Gastroesophageal sphincter (tissue), 4 donors: ENCODE data around the gene SMARCAD1. TPM values are rescaled to one million over a fixed set of nuclear protein-coding genes. Genes with fewer than 3 reads are reported as not detected.

ENCODE experiments used
- ATAC-seq: fragments of 150-250 bp; one replicate; pipeline ENCODE4 v1.9.1; 2016; ENCODE audit warnings: mild to moderate bottlenecking, moderate library complexity
- H3K27ac ChIP-seq, 4 donors: fragments of 200-600 bp; sonication (generic) in 3 of 4; 1 replicate in 3 of 4; 2 replicates in 1 of 4; pipeline ENCODE4 v1.5.1; 2016 to 2019
- H3K27me3 ChIP-seq: fragments of 200-600 bp; sonication (generic); one replicate; pipeline ENCODE4 v1.5.1; 2019
- H3K36me3 ChIP-seq, 2 donors: fragments of 200-600 bp; sonication (generic); one replicate each; pipeline ENCODE4 v1.5.1; 2019; ENCODE audit warnings: control low read depth in 1 of 2
- H3K4me1 ChIP-seq, 3 donors: fragments of 200-600 bp; sonication (generic); 1 replicate in 2 of 3; 2 replicates in 1 of 3; pipeline ENCODE4 v1.5.1; 2016 to 2019; ENCODE audit warnings: control low read depth in 2 of 3
- H3K4me3 ChIP-seq, 2 donors: fragments of 200-600 bp; sonication (generic); one replicate each; pipeline ENCODE4 v1.5.1; 2019; ENCODE audit warnings: mild to moderate bottlenecking in 1 of 2, moderate library complexity in 1 of 2
- H3K9me3 ChIP-seq, 3 donors: fragments of 200-600 bp; sonication (generic); one replicate each; pipeline ENCODE4 v1.5.1; 2017 to 2019; ENCODE audit warnings: control low read depth in 2 of 3
- EP300 ChIP-seq: sonication (generic); formaldehyde crosslinking; IDR thresholded peaks from one replicate; pipeline ENCODE4 v1.6.1; 2017; ENCODE audit warnings: antibody characterized with exemption, mild to moderate bottlenecking
- POLR2A ChIP-seq, 2 donors: fragments of 450-650 bp; IDR thresholded peaks; one replicate each; pipeline ENCODE4 v1.6.1; 2017; ENCODE audit warnings: antibody characterized with exemption in 2 of 2, mild to moderate bottlenecking in 2 of 2, moderate library complexity in 1 of 2
- POLR2AphosphoS5 ChIP-seq: sonication (generic); formaldehyde crosslinking; IDR thresholded peaks from one replicate; pipeline ENCODE4 v1.6.1; 2017; ENCODE audit warnings: antibody characterized with exemption
- WGBS, 2 donors: methylation state at CpG; one replicate each; pipeline ENCODE4 v1.1.5; 2018; ENCODE audit warnings: low coverage in 1 of 2; 5-methylcytosine and 5-hydroxymethylcytosine counted together
- total RNA-seq, 4 donors: library from RNA; depleted of rRNA; stranded (reverse); fragments of >200 nt; gene quantifications; one replicate each; pipeline ENCODE4 v1.1.0, GENCODE V29; 2016
- TF ChIP-seq, protein P1 (sequence below), 4 experiments: fragments of 200-600 bp in 2 of 4; fragments of 450-650 bp in 2 of 4; sonication (generic) in 1 of 4; IDR thresholded peaks; one replicate each; pipeline ENCODE4 v1.5.1; 2017 to 2019; ENCODE audit warnings: antibody characterized with exemption in 4 of 4, mild to moderate bottlenecking in 2 of 4, moderate library complexity in 2 of 4

The SMARCAD1 gene
- 10 to 100 TPM; 12.8 to 25.8 (median 18.6) TPM for total RNA-seq

DNA sequence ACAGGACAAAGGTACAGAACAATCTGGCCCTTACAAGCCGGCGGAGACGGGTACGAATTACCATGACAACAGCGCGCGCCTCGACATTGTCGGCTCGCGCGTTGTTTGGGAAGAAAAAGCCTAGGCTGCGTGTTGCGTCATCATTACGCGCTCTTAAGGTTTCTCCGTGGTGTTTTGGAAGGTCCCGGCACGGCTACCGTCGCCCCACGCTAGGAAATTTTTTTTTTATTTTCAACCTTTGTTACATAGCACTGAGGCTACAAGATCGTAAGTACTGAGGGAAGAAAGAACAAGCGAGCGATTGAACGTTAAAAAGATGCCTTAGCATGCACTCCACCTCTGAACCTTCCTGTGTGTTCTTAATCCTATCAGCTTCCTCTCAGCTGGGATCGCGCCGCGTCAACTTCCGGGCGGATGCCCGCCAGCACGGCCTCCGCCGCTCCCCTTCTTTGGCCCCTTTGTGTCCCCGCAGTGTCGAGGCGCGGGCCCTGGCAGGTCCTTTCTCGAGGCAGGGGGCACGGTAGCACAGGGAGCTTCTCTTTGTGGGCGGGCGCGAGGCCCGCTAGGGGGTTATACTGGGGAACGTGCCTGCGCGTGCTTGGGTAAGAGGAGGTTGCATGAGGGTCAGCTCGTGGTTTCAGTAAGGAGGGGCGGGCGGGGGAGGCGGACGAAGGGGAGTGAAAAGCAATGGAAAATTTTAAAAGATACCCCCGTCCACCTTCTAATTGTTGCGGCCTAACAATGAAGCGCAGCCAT, at the start of gene SMARCAD1:
SMARCAD1 (plus strand) TSS at position 397 of the 756 bp plus-strand sequence. CDS start 530 bp downstream, outside the sequence.
- no peaks in the 10 kb centered on the region for H3K27me3 ChIP-seq
- WGBS, 2 donors: 0 to 1% methylated on average over 34 to 36 of the region's 57 CpGs
- TF ChIP-seq POLR2AphosphoS5 (peak; percentile 54), EP300 (no peak), POLR2A (IDR thresholded peaks at IDR 0.05) (peak; percentile 30 to 37)
- TF ChIP-seq, protein P1, sequence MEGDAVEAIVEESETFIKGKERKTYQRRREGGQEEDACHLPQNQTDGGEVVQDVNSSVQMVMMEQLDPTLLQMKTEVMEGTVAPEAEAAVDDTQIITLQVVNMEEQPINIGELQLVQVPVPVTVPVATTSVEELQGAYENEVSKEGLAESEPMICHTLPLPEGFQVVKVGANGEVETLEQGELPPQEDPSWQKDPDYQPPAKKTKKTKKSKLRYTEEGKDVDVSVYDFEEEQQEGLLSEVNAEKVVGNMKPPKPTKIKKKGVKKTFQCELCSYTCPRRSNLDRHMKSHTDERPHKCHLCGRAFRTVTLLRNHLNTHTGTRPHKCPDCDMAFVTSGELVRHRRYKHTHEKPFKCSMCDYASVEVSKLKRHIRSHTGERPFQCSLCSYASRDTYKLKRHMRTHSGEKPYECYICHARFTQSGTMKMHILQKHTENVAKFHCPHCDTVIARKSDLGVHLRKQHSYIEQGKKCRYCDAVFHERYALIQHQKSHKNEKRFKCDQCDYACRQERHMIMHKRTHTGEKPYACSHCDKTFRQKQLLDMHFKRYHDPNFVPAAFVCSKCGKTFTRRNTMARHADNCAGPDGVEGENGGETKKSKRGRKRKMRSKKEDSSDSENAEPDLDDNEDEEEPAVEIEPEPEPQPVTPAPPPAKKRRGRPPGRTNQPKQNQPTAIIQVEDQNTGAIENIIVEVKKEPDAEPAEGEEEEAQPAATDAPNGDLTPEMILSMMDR (IDR thresholded peaks at IDR 0.05): peak in 2 of 4 experiments; percentile 2 to 13
- peaks cover 4 to 23% (median 7%) of the 10 kb centered on the region in 3 donors for H3K4me1 ChIP-seq
- H3K36me3 ChIP-seq: peaks cover 0 to 23% of the 10 kb centered on the region in 2 donors
- ATAC-seq: peak; percentile 95
- H3K4me3 ChIP-seq: peak within 1 kb of the TSS; percentile 66 to 90
- H3K27ac ChIP-seq: peak within 1 kb of the TSS; percentile 86 to 91 (median 88)
- peaks cover 0 to 8% (median 2%) of the 10 kb centered on the region in 3 donors for H3K9me3 ChIP-seq

DNA sequence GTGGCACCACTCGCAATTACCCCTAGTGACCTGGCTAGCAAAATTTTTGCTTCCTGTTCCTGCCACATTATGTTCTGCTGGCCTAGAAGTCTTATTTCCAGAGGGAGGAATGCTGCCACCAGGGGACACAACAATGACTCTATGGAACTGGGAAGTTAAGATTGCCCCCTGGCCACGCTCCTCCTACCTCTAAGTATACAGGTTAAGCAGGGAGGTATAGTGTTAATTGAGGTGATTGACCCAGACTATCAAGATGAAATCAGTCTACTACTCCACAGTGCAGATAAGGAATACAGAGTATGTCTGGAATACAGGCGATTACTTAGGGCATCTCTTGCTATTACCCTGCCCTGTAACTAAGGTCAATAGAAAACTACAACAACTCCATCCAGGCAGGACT, 48.8 kb upstream of the SMARCAD1 start:
- H3K36me3 ChIP-seq: no peaks in the 10 kb centered on the region
- H3K9me3 ChIP-seq: peaks cover 0 to under 1% (median 0%) of the 10 kb centered on the region in 3 donors
- no peak overlapping the region for H3K27ac ChIP-seq
- no peaks in the 10 kb centered on the region for H3K27me3 ChIP-seq
- TF ChIP-seq EP300 (no peak), POLR2A (IDR thresholded peaks at IDR 0.05) (no peak), POLR2AphosphoS5 (no peak)
- TF ChIP-seq, protein P1 (IDR thresholded peaks at IDR 0.05): no peak
- WGBS, 2 donors: 80 to 81% methylated on average over 1 to 2 of the region's 3 CpGs
- no peaks in the 10 kb centered on the region for H3K4me1 ChIP-seq
- H3K4me3 ChIP-seq: no peak overlapping the region
- ATAC-seq: no peak

GRCh38 chr4:94159790-94160189, 47.9 kb upstream of the SMARCAD1 start:
- Histone ChIP-seq H3K4me1 (no peaks in the 10 kb centered on the region), H3K9me3 (no peaks in the 10 kb centered on the region), H3K36me3 (no peaks in the 10 kb centered on the region), H3K27ac (no peak overlapping the region), H3K4me3 (no peak overlapping the region), H3K27me3 (no peaks in the 10 kb centered on the region)
- no peak for ATAC-seq
- TF ChIP-seq, protein P1 (IDR thresholded peaks at IDR 0.05): no peak
- TF ChIP-seq POLR2AphosphoS5 (no peak), EP300 (no peak), POLR2A (IDR thresholded peaks at IDR 0.05) (no peak)
- 82 to 89% methylated on average over 1 of the region's 1 CpG for WGBS, 2 donors

GRCh38 chr4:94160774-94161173, 46.9 kb upstream of the SMARCAD1 start:
- no peak overlapping the region for H3K4me3 ChIP-seq
- no peak for ATAC-seq
- H3K27ac ChIP-seq: no peak overlapping the region
- H3K9me3 ChIP-seq: no peaks in the 10 kb centered on the region
- WGBS, 2 donors: 91 to 97% methylated on average over 4 of the region's 4 CpGs
- H3K27me3 ChIP-seq: no peaks in the 10 kb centered on the region
- no peaks in the 10 kb centered on the region for H3K4me1 ChIP-seq
- TF ChIP-seq POLR2A (IDR thresholded peaks at IDR 0.05) (no peak), POLR2AphosphoS5 (no peak), EP300 (no peak)
- TF ChIP-seq, protein P1 (IDR thresholded peaks at IDR 0.05): no peak
- H3K36me3 ChIP-seq: no peaks in the 10 kb centered on the region

- TF ChIP-seq POLR2A (IDR thresholded peaks at IDR 0.05) (no peak), POLR2AphosphoS5 (no peak), EP300 (no peak)
- TF ChIP-seq, protein P1 (IDR thresholded peaks at IDR 0.05): no peak
- H3K4me1 ChIP-seq: no peaks in the 10 kb centered on the region
- H3K27me3 ChIP-seq: no peaks in the 10 kb centered on the region
- 44 to 60% methylated on average over 3 of the region's 3 CpGs for WGBS, 2 donors
- H3K36me3 ChIP-seq: no peaks in the 10 kb centered on the region
- ATAC-seq: no peak
- no peak overlapping the region for H3K27ac ChIP-seq
- H3K9me3 ChIP-seq: peaks cover 0 to 6% (median 0%) of the 10 kb centered on the region in 3 donors
- no peak overlapping the region for H3K4me3 ChIP-seq
These were observed 42.4 kb upstream of the SMARCAD1 start for GRCh38 chr4:94165256-94165655.
